Measurements from ENCODE around the gene SLC35G3.
A peak's percentile ranks its signal among the peaks of the same experiment; 100 is the strongest.

Gene SLC35G3

DNA sequence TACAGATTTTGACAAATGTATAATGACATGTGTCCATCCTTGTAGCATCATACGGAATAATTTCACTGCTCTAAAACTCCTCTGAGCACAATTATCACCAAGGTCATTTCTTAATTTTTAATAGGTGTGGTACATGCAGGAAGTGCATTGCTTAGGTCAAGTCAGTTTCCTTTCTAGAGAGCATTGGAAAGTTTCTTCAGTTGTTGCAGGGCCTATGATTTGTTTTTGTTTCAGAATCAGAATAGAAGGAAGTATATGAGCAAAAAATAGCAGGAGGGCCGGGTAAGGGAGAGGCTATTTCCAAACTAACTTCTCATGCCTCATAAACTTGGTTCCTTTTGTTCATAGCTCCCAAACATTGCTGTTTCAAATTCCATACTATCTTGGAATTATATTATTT, 24.7 kb upstream of the SLC35G3 start:
- TF ChIP-seq, protein P1, sequence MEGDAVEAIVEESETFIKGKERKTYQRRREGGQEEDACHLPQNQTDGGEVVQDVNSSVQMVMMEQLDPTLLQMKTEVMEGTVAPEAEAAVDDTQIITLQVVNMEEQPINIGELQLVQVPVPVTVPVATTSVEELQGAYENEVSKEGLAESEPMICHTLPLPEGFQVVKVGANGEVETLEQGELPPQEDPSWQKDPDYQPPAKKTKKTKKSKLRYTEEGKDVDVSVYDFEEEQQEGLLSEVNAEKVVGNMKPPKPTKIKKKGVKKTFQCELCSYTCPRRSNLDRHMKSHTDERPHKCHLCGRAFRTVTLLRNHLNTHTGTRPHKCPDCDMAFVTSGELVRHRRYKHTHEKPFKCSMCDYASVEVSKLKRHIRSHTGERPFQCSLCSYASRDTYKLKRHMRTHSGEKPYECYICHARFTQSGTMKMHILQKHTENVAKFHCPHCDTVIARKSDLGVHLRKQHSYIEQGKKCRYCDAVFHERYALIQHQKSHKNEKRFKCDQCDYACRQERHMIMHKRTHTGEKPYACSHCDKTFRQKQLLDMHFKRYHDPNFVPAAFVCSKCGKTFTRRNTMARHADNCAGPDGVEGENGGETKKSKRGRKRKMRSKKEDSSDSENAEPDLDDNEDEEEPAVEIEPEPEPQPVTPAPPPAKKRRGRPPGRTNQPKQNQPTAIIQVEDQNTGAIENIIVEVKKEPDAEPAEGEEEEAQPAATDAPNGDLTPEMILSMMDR (IDR thresholded peaks at IDR 0.05; ENCODE audit: low read depth, low read length) = no peak
- no peak for TF ChIP-seq EZH2phosphoT487 (IDR thresholded peaks at IDR 0.05; ENCODE audit: low read depth)
- H3K27ac ChIP-seq (ENCODE audit: low read length) = no peak overlapping the region

DNA sequence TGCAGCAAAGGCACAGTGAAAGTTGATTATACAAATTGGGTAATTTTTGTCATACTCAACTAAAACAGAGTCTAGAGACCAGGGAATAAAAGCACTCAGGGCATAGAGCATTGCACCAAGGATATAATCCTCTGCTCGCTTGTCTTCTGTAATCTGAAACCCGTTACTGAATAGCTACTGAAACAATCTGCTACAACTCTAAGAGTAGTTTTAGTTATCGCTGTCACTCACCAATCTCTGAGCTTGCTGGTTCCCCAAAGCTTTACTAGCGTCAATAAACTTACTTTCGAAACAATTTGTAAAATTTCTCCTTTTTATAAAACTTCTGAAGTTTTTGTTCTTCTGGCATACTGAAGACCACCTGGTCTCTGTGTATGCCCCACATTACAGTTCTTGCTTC, 22.9 kb upstream of the SLC35G3 start:
- H3K9ac ChIP-seq (ENCODE audit: low read length) = peak overlapping the region; percentile 17
- peak overlapping the region; percentile 10; the same call in 1 of the 2 replicates for H3K27ac ChIP-seq (ENCODE audit: low read length)
- no peaks in the 10 kb centered on the region for H4K20me1 ChIP-seq (ENCODE audit: insufficient read depth, low read length)
- no peaks in the 10 kb centered on the region for H3K27me3 ChIP-seq (ENCODE audit: low read depth, low read length)
- no peaks in the 10 kb centered on the region for H3K9me3 ChIP-seq (ENCODE audit: insufficient read depth, low read length)
- H3K4me2 ChIP-seq (ENCODE audit: low read length) = peak overlapping the region; percentile 63
- H3K4me3 ChIP-seq (ENCODE audit: low read length) = peak overlapping the region; percentile 4; the same call in 1 of the 2 replicates
- H2AFZ ChIP-seq (ENCODE audit: low read depth, low read length) = 0 out of 2 replicates have a peak overlapping the region, but pooled peaks have one; percentile 29
- H3K79me2 ChIP-seq (ENCODE audit: low read length) = no peaks in the 10 kb centered on the region
- TF ChIP-seq, protein P1 (IDR thresholded peaks at IDR 0.05; ENCODE audit: low read depth, low read length) = no peak
- no peak for TF ChIP-seq EZH2phosphoT487 (IDR thresholded peaks at IDR 0.05; ENCODE audit: low read depth)
- H3K4me1 ChIP-seq (ENCODE audit: low read length) = peaks cover 47% of the 10 kb centered on the region
- H3K36me3 ChIP-seq (replicated peaks; ENCODE audit: low read depth, low read length) = no peaks in the 10 kb centered on the region

More for the DNA sequence above, 24.7 kb upstream of the SLC35G3 start:
- H4K20me1 ChIP-seq (ENCODE audit: insufficient read depth, low read length) = no peaks in the 10 kb centered on the region
- peak overlapping the region; percentile 23; the same call in 1 of the 2 replicates for H2AFZ ChIP-seq (ENCODE audit: low read depth, low read length)
- H3K36me3 ChIP-seq (replicated peaks; ENCODE audit: low read depth, low read length) = peaks cover 2% of the 10 kb centered on the region
- H3K9me3 ChIP-seq (ENCODE audit: insufficient read depth, low read length) = peaks cover 8% of the 10 kb centered on the region
- H3K4me1 ChIP-seq (ENCODE audit: low read length) = peaks cover 44% of the 10 kb centered on the region
- H3K9ac ChIP-seq (ENCODE audit: low read length) = no peak overlapping the region
- no peaks in the 10 kb centered on the region for H3K27me3 ChIP-seq (ENCODE audit: low read depth, low read length)
- H3K4me2 ChIP-seq (ENCODE audit: low read length) = 0 out of 2 replicates have a peak overlapping the region, but pooled peaks have one; percentile 6
- H3K79me2 ChIP-seq (ENCODE audit: low read length) = no peaks in the 10 kb centered on the region
- no peak overlapping the region for H3K4me3 ChIP-seq (ENCODE audit: low read length)

DNA sequence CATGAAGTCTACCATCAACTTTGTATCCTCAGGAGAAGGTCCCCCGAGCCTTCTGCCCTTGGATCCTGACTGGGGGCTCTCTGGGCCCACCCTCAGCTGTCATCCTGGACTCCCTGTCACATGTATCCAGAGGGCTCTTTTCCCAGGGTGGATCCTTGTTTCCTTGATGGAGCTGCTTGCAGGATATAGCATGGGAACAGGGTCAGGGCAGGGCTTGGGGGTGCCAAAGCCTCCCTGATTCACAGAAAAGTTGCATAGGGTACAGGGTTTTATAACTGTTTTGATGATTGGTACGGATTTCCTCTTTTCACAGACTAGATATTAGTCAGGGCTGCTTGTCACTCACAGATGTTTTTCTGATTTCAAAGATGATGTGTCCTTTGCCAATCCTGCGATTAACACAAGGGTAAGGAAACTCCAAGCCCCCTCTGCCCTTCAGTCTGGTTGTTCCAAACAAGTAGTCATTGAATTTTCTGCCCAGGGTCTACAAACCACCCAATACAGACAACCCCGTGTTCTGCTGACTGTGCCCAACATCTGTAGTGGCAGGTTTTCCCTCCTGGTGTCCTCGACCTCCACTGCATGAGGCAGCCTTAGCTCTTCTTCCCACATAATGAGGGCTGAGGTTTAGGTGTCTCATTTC, 20.6 kb upstream of the SLC35G3 start:
- no peaks in the 10 kb centered on the region for H3K36me3 ChIP-seq (replicated peaks; ENCODE audit: low read depth, low read length)
- TF ChIP-seq EZH2phosphoT487 (IDR thresholded peaks at IDR 0.05; ENCODE audit: low read depth) = no peak
- TF ChIP-seq, protein P1 (IDR thresholded peaks at IDR 0.05; ENCODE audit: low read depth, low read length) = no peak
- no peaks in the 10 kb centered on the region for H4K20me1 ChIP-seq (ENCODE audit: insufficient read depth, low read length)
- peak overlapping the region; percentile 63 for H3K4me2 ChIP-seq (ENCODE audit: low read length)
- H2AFZ ChIP-seq (ENCODE audit: low read depth, low read length) = peak overlapping the region; percentile 23; the same call in 1 of the 2 replicates
- peak overlapping the region; percentile 49; the same call in 1 of the 2 replicates for H3K9ac ChIP-seq (ENCODE audit: low read length)
- H3K79me2 ChIP-seq (ENCODE audit: low read length) = no peaks in the 10 kb centered on the region
- peak overlapping the region; percentile 45 for H3K4me3 ChIP-seq (ENCODE audit: low read length)
- H3K4me1 ChIP-seq (ENCODE audit: low read length) = peaks cover 47% of the 10 kb centered on the region
- no peaks in the 10 kb centered on the region for H3K27me3 ChIP-seq (ENCODE audit: low read depth, low read length)
- H3K9me3 ChIP-seq (ENCODE audit: insufficient read depth, low read length) = no peaks in the 10 kb centered on the region
- H3K27ac ChIP-seq (ENCODE audit: low read length) = peak overlapping the region; percentile 86

DNA sequence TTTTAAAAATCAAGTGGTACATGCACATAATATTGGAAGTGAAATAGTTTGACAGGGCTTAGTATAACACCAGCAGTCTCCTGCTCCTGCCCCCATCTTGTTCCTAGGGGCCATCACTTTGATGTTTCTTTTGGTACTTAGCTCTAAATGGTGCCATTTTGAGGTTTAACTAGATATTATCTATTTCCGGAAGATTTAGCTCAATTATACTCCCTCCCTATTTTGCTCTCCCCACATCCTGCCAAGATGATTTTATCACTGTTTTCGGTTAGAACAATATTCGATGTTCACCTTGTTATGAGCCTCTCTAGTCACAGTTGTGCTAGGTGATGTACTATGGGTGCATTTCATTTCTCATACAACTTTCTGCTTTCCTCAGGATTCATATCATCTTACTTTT, 20.0 kb upstream of the SLC35G3 start:
- TF ChIP-seq, protein P1 (IDR thresholded peaks at IDR 0.05; ENCODE audit: low read depth, low read length) = no peak
- no peak for TF ChIP-seq EZH2phosphoT487 (IDR thresholded peaks at IDR 0.05; ENCODE audit: low read depth)
- no peaks in the 10 kb centered on the region for H4K20me1 ChIP-seq (ENCODE audit: insufficient read depth, low read length)

More for the DNA sequence above, 20.0 kb upstream of the SLC35G3 start:
- Histone ChIP-seq H3K27ac (ENCODE audit: low read length) (peak overlapping the region; percentile 86), H3K36me3 (replicated peaks; ENCODE audit: low read depth, low read length) (no peaks in the 10 kb centered on the region), H3K4me1 (ENCODE audit: low read length) (peaks cover 46% of the 10 kb centered on the region), H2AFZ (ENCODE audit: low read depth, low read length) (peak overlapping the region; percentile 23; the same call in 1 of the 2 replicates), H3K4me2 (ENCODE audit: low read length) (peak overlapping the region; percentile 63), H3K79me2 (ENCODE audit: low read length) (no peaks in the 10 kb centered on the region), H3K9me3 (ENCODE audit: insufficient read depth, low read length) (no peaks in the 10 kb centered on the region), H3K4me3 (ENCODE audit: low read length) (peak overlapping the region; percentile 45), H3K27me3 (ENCODE audit: low read depth, low read length) (no peaks in the 10 kb centered on the region), H3K9ac (ENCODE audit: low read length) (peak overlapping the region; percentile 49; the same call in 1 of the 2 replicates)
